Hypothalamus (tissue), 51 donors: ENCODE results near the gene LRRC8D.

Source experiments
- DNase-seq, 51 donors: peaks; one replicate each; lab custom pipeline; 2025; lab: John Stamatoyannopoulos, UW

The LRRC8D gene

GRCh38 chr1:89865498-89866382, 44.9 kb downstream of the LRRC8D start:
- DNase-seq, result no peak

GRCh38 chr1:89866568-89866967, 45.7 kb downstream of the LRRC8D start:
- DNase-seq, result no peak

- DNase-seq, result no peak
Measured at GRCh38 chr1:89870998-89871397, 50.2 kb downstream of the LRRC8D start.

- peak in 5 of 51 donors; percentile 3 to 39 (median 22) for DNase-seq
Measured at GRCh38 chr1:89871768-89872473, 51.1 kb downstream of the LRRC8D start.

GRCh38 chr1:89872567-89872966, 51.7 kb downstream of the LRRC8D start:
- DNase-seq, result no peak

- DNase-seq, result no peak
Measured at GRCh38 chr1:89873288-89873687, 52.5 kb downstream of the LRRC8D start.

GRCh38 chr1:89873770-89874169, 52.9 kb downstream of the LRRC8D start:
- DNase-seq, result no peak

- no peak for DNase-seq
Measured at GRCh38 chr1:89876463-89876862, 55.6 kb downstream of the LRRC8D start.

- DNase-seq, result no peak
Measured at GRCh38 chr1:89877756-89878155, 56.9 kb downstream of the LRRC8D start.

GRCh38 chr1:89878256-89878655, 57.4 kb downstream of the LRRC8D start:
- DNase-seq, result no peak

- no peak for DNase-seq
Measured at GRCh38 chr1:89880679-89881078, 59.8 kb downstream of the LRRC8D start.

- no peak for DNase-seq
Measured at GRCh38 chr1:89881415-89882058, 60.7 kb downstream of the LRRC8D start.

- no peak for DNase-seq
Measured at GRCh38 chr1:89882348-89883029, 61.7 kb downstream of the LRRC8D start.

GRCh38 chr1:89883030-89883379, 62.2 kb downstream of the LRRC8D start:
- DNase-seq, result no peak

- no peak for DNase-seq
Measured at GRCh38 chr1:89884718-89885596, 64.1 kb downstream of the LRRC8D start.

GRCh38 chr1:89887270-89887669, 66.4 kb downstream of the LRRC8D start:
- DNase-seq, result no peak

GRCh38 chr1:89887713-89888112, 66.9 kb downstream of the LRRC8D start:
- no peak for DNase-seq

- no peak for DNase-seq
Measured at GRCh38 chr1:89888480-89889322, 67.9 kb downstream of the LRRC8D start.

GRCh38 chr1:89889323-89889615, 68.4 kb downstream of the LRRC8D start:
- no peak for DNase-seq
